NCI-H187 (cell line): Measurements from ENCODE around the gene TRAF3IP1.
"Not testable (repeated sequence)": the region's sequence is repeated elsewhere in the genome, so short reads cannot be mapped to it uniquely, and the experiment has no call there.

Source experiments
- DNase-seq, 2 experiments: peaks; one replicate each; lab custom pipeline; 2025; lab: John Stamatoyannopoulos, UW

Gene TRAF3IP1

DNA sequence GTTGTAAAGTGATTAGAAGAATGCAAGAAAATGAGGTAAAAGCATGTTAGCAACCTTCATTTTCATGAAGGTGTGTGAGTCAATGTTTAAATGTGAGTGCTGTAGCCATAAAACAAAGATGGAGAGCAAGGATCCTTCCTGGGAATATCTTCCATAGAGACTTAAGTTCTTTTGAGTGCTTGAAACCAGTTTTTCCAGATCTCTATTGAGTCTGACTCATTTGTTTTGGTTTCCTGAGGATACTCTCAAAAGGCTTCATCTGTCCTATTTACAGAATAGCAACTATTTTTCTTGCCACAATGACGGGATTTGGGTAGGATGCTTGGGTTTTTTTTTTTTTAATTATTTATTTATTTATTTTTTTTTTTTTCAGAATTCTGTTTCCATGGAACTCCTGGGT is 60.5 kb downstream of the TRAF3IP1 start:
- DNase-seq, result no peak

DNA sequence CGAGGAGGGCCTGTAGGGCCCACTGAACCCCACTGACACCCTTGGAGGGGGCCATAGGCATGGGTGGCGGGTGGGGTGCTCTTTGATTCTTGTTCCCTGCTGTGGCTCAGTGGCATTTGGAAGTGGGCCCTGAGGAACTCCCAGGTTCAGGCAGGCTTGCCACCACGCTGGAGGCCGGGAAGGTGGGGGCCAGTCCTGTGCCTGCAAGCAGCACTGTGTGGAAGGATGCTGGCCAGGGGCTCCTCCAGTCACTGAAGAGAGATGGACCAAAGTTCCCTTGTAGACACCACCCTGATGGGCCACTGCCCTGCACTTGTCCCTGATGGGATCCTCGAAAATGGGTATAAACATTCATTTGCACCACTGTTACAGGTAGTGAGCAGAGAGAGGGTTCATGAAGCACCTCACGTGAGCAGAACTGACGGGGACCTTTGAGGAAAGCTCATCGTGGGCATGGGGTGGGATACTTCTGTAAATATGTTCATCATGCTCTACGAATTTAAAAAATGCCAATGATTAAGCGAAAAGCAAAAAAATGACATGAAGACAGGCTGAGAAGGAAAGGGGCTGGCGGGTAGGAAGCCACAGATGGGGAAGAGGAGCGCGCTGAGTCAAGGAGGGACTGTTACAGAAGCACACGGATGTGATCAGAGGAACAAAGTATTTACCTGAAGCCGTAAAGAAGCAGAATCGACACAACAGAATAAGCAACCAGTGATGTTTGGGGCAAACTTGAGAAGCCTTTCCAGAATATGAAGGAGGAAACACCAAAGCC is 61.2 kb downstream of the TRAF3IP1 start:
- no peak for DNase-seq

DNA sequence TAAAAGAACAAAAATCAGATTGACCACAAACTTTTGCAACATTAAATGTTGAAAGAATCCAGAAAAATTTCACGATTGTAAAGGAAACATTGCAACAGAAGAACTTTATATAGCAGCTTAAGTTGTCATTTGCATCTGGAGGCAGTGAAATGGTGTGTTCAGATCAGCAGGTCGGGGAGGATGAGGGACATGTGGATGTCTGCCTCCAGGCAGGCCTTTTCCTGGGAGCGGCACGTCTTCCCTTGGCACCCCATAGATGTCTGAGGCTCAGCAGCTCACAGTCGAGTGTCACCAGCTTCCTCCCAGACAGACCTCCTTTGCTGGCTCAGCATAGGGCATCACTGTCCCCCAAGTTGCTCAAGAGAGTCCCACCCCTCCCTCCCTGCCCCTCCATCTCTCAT is 62.1 kb downstream of the TRAF3IP1 start:
- DNase-seq, result no peak

DNA sequence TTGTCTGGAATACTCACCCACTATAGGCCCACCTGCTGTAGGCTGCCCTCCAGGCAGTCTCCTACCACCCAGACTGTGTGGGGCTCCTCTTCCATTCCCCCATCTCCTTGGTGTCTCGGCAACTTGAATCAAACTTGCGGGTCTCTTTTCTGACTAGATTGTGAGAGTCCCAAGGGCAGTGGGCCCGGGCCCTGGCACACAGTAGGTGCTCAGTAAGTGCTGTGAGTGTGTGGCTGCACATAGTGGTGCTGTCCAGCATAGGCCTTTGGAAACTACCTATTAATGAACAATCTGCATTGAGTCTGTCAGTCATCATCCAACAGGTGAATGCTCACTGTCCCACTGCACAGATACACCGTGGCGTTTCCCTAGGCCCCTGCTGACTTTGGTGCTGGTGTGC is 62.8 kb downstream of the TRAF3IP1 start:
- no peak for DNase-seq

DNA sequence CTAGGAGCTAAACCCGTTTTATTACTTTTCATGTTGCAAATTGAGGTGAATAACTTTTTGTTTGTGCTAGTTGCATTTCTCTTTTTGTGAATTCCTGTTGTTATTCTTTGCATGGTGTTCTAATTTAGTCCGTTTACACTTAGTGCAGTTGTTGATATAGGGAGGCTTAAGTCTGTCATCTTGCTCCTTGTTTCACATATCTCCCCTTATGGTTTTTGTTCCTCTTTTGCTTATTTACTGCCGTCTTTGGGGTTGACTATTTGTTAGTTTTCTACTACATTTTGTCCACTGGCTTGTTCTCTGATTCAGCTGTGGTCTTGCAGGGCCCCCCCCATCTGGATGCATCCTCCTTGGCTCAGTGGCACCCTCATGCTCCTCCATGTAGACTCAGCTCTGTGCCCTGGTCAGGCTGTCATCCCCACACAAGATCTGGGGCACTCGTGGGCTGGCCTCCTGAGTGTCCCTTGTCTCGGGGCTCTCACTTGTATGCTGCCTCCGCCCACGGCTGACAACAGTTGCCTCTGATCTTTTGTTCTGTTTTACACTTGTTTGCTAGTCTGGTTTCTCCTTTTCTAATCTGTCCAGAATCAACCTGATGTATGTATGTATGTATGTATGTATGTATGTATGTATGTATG is 63.5 kb downstream of the TRAF3IP1 start:
- DNase-seq, result no peak

DNA sequence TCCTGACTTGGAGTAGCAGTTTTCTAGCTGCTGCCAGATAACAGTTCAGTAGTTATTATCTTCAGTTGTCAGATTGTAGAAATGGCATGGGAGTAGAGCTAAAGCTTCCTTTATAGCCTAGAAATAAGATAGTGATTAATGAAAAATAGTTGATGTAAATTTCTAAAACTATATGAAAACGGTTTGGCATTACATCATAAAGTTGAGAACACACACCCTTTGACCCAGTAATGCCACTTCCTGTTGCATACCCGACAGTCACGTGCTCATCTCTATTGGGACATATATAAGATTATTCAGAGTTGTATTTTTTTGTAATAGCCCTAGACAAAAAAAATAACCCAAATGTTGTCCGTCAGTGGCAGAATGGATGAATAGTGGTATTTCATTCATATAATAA is 67.0 kb downstream of the TRAF3IP1 start:
- DNase-seq, result no peak

DNA sequence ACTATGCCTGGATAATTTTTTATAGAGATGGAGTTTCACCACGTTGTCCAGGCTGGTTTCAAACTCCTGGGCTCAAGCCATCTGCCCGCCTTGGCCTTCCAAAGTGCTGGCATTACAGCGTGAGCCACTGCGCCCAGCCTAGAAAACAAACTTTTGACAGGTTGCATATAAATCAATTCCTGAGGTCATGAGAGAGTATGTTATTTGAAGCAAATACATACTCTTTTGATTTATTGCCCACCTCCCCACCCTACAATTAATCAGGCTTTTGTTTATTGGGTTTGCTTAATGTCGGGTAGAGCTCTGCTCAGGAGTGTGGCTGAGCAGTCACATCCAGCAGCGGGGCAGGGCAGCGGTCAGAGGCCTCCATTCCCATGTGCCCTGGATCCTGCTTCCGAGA is 68.5 kb downstream of the TRAF3IP1 start:
- no peak for DNase-seq

DNA sequence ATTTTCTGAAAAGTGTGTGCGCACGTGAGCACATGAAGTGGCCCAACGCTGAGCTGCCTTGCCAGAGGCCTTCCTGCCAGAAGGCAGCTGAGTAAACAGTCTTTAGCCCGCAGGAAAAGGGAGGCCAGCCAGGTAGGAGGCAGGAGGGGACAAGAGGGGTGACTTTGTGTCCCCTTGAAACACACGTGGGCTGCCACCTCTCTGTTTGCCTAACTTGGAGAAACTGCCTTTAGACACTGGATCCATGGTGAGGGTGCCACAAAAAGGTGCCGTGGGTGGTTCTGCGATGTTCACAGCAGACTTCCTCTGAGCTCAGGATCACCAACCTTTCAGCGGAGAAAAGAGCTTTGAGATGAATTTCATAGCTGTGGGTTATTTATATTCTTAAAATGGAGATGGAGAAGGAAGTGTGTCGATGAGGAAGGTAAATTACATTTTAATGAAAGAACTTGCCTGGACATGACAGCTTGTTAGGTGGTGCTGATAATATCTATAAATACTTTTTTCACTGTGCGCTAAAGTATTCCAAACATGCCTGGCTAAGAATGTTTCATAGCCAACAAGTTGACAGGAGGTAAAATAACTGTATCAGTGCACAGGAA is 69.8 kb downstream of the TRAF3IP1 start:
- DNase-seq, result peak; percentile 25 to 63

DNA sequence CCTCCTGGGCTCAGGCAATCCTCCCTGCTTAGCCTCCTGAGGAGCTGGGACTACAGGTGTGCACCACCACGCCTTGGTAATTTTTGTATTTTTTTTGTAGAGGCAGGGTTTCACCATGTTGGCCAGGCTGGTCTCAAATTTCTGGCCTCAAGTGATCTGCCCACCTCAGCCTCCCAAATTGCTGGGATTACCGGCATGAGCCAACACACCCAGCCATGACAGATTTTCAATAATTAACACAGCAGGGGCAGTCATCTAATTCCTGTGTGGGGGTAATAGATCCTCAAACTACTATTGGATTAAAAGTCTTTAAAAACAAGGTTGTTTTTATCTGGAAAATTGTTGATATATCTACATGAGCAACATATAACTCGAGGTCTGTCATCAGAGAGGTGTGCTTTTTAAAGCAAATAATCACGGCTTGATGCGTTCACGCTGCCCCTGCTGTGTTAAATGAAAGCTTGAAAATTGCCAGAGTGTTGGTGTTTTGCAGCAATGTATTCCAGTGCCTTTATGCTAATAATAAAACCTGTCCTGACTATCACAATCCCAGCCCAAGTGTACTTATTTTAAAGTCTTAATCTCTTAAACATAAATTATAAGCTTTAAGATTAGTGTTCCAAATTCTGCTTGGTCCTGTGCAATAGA is 70.8 kb downstream of the TRAF3IP1 start:
- DNase-seq, result no peak

DNA sequence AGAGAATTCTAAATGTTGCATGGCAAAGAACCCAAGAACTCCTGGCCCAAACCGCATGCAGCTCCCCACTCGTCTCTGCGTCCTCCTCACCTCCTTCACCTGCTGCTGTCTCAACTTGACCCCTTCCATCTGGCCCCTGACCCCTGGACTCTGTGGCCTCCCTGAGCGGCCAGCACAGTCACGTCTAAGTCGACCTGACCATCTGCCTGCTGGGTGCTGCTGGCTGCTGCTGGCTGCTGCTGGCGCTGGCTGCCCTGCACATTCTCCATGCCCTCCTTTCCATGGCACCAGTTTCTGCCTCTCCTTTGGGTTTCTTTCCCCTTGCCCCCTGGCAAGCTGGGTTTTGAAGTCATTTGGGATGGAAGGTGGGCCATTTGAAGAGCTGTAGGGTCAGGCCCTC is 76.3 kb downstream of the TRAF3IP1 start:
- DNase-seq, result no peak

DNA sequence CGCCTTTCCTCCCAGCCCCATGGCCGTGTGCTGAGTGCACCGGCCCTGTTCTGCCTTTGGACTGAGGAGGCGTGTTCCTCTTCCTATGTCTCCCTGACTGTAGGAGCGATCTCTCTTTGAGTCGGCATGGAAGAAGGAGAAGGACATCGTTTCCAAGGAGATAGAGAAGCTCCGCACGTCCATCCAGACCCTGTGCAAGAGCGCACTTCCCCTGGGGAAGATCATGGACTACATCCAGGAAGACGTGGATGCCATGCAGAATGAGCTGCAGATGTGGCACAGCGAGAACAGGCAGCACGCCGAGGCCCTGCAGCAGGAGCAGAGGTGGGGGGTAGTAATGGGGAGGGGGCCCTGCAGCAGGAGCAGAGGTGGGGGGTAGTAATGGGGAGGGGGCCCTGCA is 77.0 kb downstream of the TRAF3IP1 start:
- DNase-seq, result no peak

DNA sequence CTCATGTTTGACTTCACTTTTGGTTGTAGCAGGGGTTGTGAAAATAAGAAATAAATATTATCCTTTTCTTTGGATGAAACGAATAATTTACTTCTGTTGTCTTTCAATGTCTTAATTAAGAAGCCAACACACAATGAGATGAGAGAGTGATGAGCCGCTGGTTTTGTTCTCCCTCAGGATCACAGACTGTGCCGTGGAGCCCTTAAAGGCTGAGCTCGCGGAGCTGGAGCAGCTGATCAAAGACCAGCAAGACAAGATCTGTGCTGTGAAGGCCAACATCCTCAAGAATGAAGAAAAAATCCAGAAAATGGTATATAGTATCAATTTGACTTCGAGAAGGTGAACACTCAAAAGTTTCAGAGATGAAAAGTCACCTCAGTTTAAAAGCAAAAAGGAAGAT is 78.3 kb downstream of the TRAF3IP1 start:
- no peak for DNase-seq

DNA sequence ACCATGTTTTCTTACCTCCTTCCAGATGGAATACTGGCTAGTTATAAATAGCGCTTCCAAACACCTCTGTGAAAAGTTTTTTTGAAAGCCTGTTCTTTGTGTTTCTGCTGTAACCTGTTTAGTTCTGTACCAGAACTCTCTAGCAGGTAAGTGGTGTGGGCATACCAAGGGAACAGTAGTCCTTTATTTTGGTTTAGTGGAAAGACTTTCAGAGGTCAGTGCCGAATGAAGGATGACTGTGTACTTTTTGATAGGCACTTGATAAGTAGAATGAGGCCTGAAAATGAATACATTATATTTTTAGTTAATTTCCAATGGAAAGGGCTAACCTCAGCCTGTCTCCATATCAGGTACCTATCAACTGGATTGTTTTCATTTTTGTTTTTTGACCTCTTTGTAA is 78.8 kb downstream of the TRAF3IP1 start:
- no peak for DNase-seq

DNA sequence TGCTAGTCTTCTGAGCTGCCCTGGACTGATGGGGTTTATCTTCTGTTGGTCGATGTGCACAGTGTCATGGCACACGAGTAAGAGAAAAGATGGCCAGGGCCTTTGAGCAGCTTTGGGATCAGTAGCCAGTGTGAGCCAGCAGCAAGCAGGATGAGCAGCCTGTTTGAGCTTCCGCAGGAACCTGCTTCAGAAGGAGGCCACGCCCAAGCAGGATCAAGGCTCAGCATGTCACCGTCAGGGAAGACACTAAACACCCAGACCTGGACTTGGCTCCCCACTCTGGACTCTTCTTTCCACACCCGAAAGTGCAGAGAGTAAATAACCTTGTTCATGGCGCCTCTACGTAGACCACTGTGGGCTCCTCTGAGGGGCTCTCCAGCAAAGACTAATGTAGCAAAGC is 81.2 kb downstream of the TRAF3IP1 start:
- no peak for DNase-seq

DNA sequence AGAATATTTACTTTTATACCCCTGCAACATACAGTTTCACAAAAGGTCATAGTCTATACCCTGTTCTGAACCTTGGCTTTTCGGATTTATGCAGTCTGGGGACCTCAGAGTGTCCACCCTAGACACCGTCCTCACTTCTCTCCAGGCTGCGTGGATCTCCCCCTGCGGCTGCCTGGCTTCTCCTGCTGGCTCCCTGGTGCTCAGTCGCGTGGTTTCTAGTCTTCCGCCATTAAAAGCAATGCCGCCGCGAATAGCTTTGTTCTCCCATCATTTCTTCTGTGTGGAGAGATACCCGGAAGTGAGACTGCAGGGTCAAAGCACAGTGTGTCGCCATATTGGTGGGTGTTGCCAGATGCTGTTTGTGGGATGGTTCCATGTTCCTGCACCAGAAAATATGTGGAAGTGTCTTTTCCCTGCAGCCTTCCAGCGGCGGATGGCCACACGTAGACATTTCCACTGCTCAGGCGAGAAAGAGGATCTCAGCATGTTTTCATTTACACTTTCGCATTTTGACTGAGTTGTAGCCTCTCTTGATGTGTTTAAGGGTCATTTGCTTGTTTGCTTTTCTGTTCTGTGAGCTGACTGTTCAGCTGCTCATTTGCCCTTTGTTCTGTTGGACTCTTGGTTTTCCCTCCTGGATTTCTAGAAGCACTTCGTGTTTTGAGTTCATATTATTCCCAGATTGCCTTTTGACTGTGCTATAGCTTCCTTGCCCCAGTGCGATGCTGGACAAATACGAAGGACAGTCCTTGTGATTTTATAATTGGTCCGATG is 83.5 kb downstream of the TRAF3IP1 start:
- peak; percentile 14 to 55 for DNase-seq

DNA sequence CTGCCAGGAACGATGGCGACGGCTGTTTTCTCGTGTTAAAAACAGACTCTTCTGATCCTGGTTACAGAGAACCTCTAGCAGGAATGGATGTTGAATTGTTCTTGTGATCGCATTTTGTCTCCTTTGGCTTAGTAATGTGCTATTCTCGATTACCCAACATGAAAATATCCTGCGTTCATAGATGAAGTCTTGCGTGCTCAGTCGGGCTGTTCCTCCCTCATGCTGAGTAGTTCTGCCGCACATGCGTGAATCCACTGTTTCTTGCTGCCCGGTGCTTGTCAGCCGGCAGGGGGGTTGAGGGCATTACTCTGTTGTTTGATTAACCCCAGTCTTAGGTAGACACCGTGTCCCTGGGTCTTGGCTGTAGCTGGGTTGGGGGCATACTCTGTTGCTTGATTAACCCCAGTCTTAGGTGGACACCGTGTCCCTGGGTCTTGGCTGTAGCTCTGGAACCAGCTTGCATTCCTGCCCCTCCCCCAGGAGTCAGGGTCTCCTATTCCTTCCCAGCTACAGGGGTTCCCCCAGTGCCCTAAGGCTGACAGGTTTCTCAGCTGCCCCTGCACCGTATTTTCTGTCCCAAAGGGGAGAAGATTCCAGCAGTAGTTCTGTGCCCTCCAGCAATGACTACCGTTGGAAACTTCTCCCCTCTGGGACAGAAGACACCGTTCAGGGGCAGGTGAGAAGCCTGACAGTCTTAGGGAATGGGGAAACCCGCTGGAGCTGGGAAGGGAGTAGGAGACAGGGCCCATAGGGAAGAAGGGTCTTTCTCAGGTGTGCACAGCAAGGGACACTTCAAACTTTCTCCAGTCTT is 84.3 kb downstream of the TRAF3IP1 start:
- DNase-seq, result peak; percentile 19 to 55

DNA sequence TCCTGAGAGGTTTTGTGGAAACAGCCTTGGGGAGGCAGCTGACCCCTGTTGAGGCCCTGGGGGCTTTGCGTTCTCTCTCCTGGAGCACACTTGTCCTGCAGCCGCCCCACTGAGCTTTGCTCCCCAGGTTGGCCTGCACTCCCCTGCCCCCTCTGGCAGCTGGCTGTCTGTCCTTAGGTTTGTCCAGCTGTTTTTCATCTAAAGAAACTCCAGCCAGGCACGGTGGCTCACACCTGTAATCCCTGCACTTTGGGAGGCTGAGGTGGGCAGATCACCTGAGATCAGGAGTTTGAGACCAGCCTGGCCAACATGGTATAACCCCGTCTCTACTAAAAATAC is 84.9 kb downstream of the TRAF3IP1 start:
- not testable (repeated sequence) for DNase-seq

DNA sequence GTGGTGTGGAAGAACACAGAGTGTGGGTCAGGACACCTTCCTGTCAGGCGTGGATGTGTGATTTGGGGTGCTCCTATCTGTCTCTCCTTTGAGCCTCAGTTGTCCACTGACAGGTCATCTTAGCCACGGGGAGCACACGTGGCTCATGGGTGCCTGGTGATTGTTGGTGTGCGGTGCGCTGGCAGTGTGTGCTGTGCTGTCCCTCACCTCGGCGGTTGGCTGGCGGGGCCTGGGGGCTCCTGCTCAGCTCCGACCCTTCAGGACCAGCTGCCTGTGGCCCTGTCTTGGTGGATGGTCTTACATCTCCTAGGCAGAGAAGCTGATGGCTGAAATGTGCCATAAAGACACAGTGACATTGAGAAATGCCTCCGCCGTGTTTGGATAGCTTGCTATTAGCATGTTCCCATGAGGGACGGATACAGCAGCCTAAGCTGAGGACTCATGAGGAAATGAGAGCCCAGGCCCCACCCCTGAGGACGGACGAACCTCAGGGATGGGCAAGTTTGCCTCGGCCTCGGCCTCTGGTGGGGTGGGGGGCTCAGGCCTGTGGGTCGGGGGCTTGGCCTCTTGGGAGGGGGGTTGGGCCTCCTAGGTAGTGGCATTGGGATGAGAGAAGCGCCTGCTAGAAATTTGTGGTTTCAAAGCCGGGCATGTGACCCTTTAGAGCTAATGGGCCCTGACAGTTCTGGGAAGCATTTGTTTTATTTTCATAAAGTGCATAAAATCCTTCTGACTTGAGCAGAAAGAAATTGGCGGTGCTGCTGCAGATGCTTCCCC is 86.1 kb downstream of the TRAF3IP1 start:
- peak in 1 of 2 experiments; percentile 50 for DNase-seq

DNA sequence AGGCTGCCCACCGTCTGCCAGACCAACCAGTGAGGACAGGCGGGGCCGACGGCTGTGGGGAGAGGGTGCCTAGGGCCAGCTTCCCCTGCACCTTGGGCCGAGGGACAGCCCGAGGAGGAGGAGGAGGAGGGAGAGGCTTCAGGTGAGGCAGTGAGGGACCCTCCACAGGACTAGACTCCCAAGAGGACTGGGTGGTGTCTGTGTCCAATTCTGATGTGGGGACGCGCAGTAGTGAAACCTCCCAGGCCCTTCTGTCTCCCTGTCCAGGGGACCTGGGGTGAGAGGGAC is 86.6 kb downstream of the TRAF3IP1 start:
- DNase-seq, result no peak

DNA sequence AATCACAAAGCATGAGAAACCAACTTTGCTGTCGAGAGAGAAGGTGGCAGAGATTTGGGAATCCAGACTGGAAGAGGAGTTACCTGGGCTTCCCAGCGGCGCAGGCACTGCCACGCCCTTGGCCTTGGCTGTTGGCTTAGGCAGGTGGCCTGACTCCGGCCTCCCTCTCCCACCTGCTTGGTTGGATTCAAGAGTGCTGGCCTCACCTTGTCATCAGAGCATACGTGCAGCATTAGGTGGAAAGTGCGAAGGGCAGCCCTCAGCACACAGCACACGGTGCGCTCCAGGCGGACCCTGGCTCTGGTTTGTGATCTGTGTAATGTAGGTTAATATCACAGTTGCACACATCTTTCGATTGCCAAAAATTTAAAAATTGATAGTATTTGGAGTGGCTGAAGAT is 87.2 kb downstream of the TRAF3IP1 start:
- no peak for DNase-seq
